IPS-18a (cell line): Measurements from ENCODE around the gene CUL3.
"Not testable (repeated sequence)": the region's sequence is repeated elsewhere in the genome, so short reads cannot be mapped to it uniquely, and the experiment has no call there.

Source experiments
- H3K27ac ChIP-seq: one replicate; pipeline ENCODE4 v1.5.1; 2013; ENCODE audit warnings: low read length
- H3K27me3 ChIP-seq: one replicate; pipeline ENCODE4 v1.6.1; 2013; ENCODE audit warnings: mild to moderate bottlenecking, low read length; ENCODE audit not compliant: control insufficient read depth, insufficient read depth
- H3K36me3 ChIP-seq: one replicate; pipeline ENCODE4 v1.6.1; 2013; ENCODE audit warnings: low read depth, low read length; ENCODE audit not compliant: control insufficient read depth
- H3K4me1 ChIP-seq: one replicate; pipeline ENCODE4 v1.6.1; 2013; ENCODE audit warnings: low read depth, low read length; ENCODE audit not compliant: control insufficient read depth
- H3K4me3 ChIP-seq: one replicate; pipeline ENCODE4 v1.5.1; 2013; ENCODE audit warnings: low read length
- H3K9ac ChIP-seq: one replicate; pipeline ENCODE4 v1.6.1; 2013; ENCODE audit warnings: mild to moderate bottlenecking, low read length, moderate library complexity
- H3K9me3 ChIP-seq: one replicate; pipeline ENCODE4 v1.6.1; 2013; ENCODE audit warnings: low read depth, low read length; ENCODE audit not compliant: control insufficient read depth

Gene CUL3

GRCh38 chr2:224585211-224586088 is at the start of gene CUL3:
Gene CUL3, minus strand, starts transcription at chr2:224585363. Its CDS starts 354 bp downstream, at chr2:224585009.
- no peaks in the 10 kb centered on the region for H3K36me3 ChIP-seq

GRCh38 chr2:224630659-224631550 is 45.7 kb upstream of the CUL3 start:
- H3K36me3 ChIP-seq, result no peaks in the 10 kb centered on the region
- no peak overlapping the region for H3K4me3 ChIP-seq
- no peaks in the 10 kb centered on the region for H3K4me1 ChIP-seq
- H3K9me3 ChIP-seq, result no peaks in the 10 kb centered on the region
- H3K27me3 ChIP-seq, result no peaks in the 10 kb centered on the region
- H3K27ac ChIP-seq, result no peak overlapping the region
- no peak overlapping the region for H3K9ac ChIP-seq

More at GRCh38 chr2:224585211-224586088, at the start of gene CUL3:
- H3K9me3 ChIP-seq, result no peaks in the 10 kb centered on the region
- H3K27me3 ChIP-seq, result no peaks in the 10 kb centered on the region
- peak within 1 kb of the TSS; percentile 3 for H3K27ac ChIP-seq
- peak within 1 kb of the TSS; percentile 91 for H3K4me3 ChIP-seq
- peaks cover 16% of the 10 kb centered on the region for H3K4me1 ChIP-seq
- peak within 1 kb of the TSS; percentile 85 for H3K9ac ChIP-seq

GRCh38 chr2:224628416-224628815 is 43.3 kb upstream of the CUL3 start:
- no peak overlapping the region for H3K9ac ChIP-seq
- H3K27ac ChIP-seq, result no peak overlapping the region
- no peaks in the 10 kb centered on the region for H3K9me3 ChIP-seq
- H3K4me3 ChIP-seq, result no peak overlapping the region
- H3K4me1 ChIP-seq, result no peaks in the 10 kb centered on the region
- H3K36me3 ChIP-seq, result no peaks in the 10 kb centered on the region
- no peaks in the 10 kb centered on the region for H3K27me3 ChIP-seq

- H3K27ac ChIP-seq, result no peak overlapping the region
- H3K36me3 ChIP-seq, result no peaks in the 10 kb centered on the region
- no peak overlapping the region for H3K4me3 ChIP-seq
- no peaks in the 10 kb centered on the region for H3K4me1 ChIP-seq
- H3K9me3 ChIP-seq, result no peaks in the 10 kb centered on the region
- no peaks in the 10 kb centered on the region for H3K27me3 ChIP-seq
- no peak overlapping the region for H3K9ac ChIP-seq
Observed at GRCh38 chr2:224626735-224627134, 41.6 kb upstream of the CUL3 start.

- H3K4me3 ChIP-seq, result no peak overlapping the region
- no peaks in the 10 kb centered on the region for H3K27me3 ChIP-seq
- H3K9ac ChIP-seq, result no peak overlapping the region
- no peaks in the 10 kb centered on the region for H3K36me3 ChIP-seq
- H3K27ac ChIP-seq, result no peak overlapping the region
- no peaks in the 10 kb centered on the region for H3K4me1 ChIP-seq
- no peaks in the 10 kb centered on the region for H3K9me3 ChIP-seq
Observed at GRCh38 chr2:224613543-224614286, 28.6 kb upstream of the CUL3 start.

GRCh38 chr2:224612578-224612977 is 27.4 kb upstream of the CUL3 start:
- no peak overlapping the region for H3K27ac ChIP-seq

GRCh38 chr2:224611938-224612337 is 26.8 kb upstream of the CUL3 start:
- Histone ChIP-seq H3K4me3 (no peak overlapping the region), H3K9ac (no peak overlapping the region), H3K9me3 (no peaks in the 10 kb centered on the region), H3K4me1 (no peaks in the 10 kb centered on the region), H3K27me3 (no peaks in the 10 kb centered on the region), H3K27ac (no peak overlapping the region), H3K36me3 (no peaks in the 10 kb centered on the region)

More at GRCh38 chr2:224612578-224612977, 27.4 kb upstream of the CUL3 start:
- H3K4me3 ChIP-seq, result no peak overlapping the region
- no peaks in the 10 kb centered on the region for H3K36me3 ChIP-seq
- H3K9ac ChIP-seq, result no peak overlapping the region
- H3K27me3 ChIP-seq, result no peaks in the 10 kb centered on the region
- H3K4me1 ChIP-seq, result no peaks in the 10 kb centered on the region
- no peaks in the 10 kb centered on the region for H3K9me3 ChIP-seq

GRCh38 chr2:224608104-224608503 is 22.9 kb upstream of the CUL3 start:
- H3K27me3 ChIP-seq, result no peaks in the 10 kb centered on the region
- no peak overlapping the region for H3K4me3 ChIP-seq
- H3K36me3 ChIP-seq, result no peaks in the 10 kb centered on the region
- H3K27ac ChIP-seq, result no peak overlapping the region
- H3K9ac ChIP-seq, result no peak overlapping the region
- H3K4me1 ChIP-seq, result no peaks in the 10 kb centered on the region
- H3K9me3 ChIP-seq, result no peaks in the 10 kb centered on the region

GRCh38 chr2:224603746-224604500 is 18.8 kb upstream of the CUL3 start:
- not testable (repeated sequence) for H3K4me3 ChIP-seq, H3K36me3 ChIP-seq, H3K27me3 ChIP-seq, H3K4me1 ChIP-seq, H3K27ac ChIP-seq, H3K9me3 ChIP-seq, H3K9ac ChIP-seq

GRCh38 chr2:224602778-224603375 is 17.7 kb upstream of the CUL3 start:
- H3K9ac ChIP-seq, H3K36me3 ChIP-seq, H3K27ac ChIP-seq, H3K9me3 ChIP-seq, H3K4me3 ChIP-seq, H3K27me3 ChIP-seq, H3K4me1 ChIP-seq: not testable (repeated sequence)
